ENCODE results near the gene SPON1.
A peak's percentile ranks its signal among the peaks of the same experiment; 100 is the strongest.
"Not testable (repeated sequence)": the region's sequence is repeated elsewhere in the genome, so short reads cannot be mapped to it uniquely, and the experiment has no call there.

Gene SPON1

DNA sequence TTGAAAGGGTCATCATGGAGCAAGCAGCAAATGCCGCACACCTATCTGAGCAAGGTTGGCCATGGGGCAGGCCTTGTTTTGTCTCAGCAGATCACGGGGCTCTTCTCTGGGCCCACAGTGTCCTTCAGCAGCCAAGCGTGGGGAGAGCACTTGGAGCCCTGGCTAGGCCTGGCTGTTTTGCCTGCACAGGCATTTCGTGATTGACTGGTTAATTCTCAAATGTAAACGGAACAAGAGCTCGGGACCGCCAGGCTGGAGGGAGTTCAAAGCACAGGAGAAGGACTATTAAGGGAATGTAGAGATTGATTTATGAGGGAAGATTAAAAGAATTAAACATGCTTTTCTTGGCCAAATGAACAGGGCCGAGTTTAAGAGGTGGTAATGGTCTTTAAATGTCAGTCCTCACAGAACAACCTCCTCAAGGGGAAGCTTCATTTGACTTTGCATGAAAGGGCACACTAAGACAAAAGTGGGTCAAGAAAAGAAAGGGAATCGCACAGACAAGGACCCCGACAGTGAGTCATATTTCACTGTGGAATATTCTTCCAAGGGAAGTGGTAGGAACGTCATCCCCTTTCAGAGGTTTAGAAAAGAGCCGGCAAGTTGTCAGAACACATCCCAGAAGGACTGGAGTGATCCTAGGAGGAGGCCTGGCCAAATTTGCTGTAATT is 20.7 kb downstream of the SPON1 start:
- DNase-seq (ENCODE audit: low read depth): peak; percentile 65

DNA sequence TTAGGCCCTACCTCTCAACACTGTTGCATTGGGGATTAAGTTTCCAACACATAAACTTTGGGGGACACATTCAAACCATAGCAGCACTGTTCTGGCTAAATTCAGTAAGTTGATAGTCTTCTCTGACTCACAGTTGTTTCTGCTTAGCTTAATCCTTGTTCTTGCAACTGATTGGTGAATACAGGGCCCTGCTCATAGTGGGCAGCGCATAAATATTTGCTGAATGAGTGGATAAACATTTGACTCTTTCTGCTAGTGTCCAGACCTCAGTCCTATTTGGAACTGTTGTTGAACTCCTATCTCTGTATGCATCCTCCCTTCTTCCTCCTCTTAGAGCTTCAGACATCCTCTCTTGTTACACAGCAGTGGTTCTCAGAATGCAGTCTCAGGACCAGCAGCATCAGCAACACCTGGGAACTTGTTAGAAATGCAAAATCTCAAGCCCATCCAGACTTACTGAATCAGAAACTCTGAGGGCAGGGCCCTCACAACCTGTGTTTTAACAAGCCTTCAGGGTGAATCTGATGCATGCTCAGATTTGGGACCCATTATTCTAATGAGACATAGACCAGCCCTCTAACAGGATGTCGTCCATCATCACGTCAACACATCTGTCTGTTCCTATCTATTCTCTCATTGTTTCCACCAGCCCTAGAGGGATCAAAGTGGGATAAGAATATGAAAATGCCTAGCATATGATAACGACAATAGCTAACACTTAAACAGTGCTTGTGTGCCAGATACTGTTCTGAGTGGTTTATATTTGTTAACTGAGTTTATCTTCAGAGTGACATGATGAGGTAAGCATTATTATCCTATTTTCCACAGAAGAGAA is 22.3 kb downstream of the SPON1 start:
- peak; percentile 84 for DNase-seq (ENCODE audit: low read depth)

DNA sequence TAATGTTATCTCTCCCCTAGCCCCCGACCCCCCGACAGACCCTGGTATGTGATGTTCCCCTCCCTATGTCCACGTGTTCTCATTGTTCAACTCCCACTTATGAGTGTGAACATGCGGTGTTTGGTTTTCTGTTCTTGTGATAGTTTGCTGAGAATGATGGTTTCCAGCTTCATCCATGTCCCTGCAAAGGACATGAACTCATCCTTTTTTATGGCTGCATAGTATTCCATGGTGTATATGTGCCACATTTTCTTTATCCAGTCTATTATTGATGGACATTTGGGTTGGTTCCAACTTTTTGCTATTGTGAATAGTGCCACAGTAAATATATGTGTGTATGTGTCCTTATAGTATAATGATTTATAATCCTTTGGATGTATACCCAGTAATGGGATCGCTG is 24.2 kb downstream of the SPON1 start:
- DNase-seq (ENCODE audit: low read depth): not testable (repeated sequence)

DNA sequence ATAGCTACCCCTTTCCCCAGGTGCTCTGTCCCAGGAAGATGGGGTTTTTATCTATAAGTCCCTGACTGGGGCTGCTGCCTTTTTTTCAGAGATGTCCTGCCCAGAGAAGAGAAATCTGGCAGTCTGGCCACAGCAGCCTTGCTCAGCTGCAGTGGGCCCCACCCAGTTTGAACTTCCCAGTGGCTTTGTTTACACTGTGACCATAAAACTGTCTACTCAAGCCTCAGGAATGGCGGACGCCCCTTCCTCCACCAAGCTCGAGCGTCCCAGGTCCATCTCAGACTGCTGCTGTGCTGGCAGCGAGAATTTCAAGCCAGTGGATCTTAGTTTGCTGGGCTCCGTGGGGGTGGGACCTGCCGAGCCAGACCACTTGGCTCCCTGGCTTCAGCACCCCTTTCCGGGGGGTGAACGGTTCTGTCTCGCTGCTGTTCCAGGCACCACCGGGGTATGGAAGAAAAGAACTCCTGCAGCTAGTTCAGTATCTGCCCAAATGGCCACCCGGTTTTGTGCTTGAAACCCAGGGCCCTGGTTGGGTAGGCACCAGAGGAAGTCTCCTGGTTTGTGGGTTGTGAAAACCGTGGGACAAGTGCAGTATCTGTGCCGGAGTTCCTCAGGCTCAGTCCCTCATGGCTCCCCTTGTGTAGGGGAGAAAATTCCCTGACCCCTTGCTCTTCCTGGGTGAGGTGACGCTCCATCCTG is 29.8 kb downstream of the SPON1 start:
- DNase-seq (ENCODE audit: low read depth): peak; percentile 25

DNA sequence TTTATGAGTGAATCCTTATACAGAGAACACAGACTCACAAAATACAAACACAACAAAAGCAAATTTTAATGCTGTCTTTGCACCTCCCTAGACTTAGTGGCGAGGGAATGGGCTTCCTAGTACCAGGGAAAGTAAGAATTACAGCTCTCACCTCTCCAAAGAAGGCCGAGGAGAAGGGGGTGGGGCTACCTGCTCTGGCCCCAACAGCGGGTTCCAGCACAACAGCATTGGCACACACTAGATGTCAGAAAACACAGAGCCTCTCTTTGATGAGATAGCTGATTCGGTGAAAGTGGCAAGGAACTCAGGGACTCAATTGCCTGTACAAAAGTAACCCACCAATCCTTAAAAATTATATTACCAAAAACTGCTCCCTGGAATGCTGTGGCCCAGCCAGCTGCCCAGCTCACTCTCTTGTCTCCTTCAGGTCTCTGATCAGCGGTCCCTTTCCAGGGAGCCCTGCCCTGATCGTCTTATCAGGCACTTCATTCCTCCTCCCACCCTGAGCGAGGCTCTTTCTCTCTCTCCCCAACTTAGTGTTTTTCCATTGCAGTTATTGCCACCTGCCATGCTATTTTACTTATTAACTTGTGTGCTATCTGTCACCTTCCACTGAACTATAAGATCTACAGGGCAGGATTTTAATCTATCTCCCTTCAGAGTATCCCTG is 30.7 kb downstream of the SPON1 start:
- no peak for DNase-seq (ENCODE audit: low read depth)

DNA sequence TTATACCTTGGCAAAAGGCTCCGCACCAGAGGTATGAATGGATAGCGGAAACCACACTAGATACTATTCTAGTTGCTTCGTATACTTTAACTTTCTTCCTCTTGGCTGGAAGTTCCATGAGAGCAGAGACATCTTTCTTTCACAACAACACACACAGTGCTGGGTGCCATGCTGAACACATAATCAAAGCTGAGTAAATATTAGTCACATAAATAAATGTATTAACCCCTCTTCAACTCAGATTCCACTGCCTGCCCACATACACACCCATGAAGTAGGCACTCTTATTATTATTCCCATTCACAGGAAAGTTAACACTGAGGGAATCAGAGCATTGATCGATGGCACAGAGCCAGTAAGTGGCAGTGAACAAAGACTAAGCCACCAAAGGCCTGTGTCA is 35.4 kb downstream of the SPON1 start:
- DNase-seq (ENCODE audit: low read depth): no peak

DNA sequence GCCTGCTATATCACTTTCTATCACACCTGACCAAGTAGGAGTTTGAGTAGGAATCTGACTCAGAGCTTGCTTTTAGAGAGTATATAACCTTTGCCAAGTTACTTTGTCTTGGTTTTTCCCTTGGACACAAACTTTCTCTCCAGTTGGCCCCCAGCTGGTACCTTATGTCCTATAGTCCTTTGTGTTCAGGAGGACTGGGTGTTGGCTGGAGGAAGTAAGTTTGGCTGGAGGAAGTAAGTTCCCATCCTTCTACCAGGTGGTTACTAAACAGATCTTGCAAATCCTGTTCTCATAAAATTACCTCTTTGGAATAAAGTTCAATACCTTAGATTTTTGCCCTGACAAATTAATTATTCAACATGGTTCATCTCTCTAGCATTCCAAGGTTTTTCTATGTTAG is 37.2 kb downstream of the SPON1 start:
- no peak for DNase-seq (ENCODE audit: low read depth)

DNA sequence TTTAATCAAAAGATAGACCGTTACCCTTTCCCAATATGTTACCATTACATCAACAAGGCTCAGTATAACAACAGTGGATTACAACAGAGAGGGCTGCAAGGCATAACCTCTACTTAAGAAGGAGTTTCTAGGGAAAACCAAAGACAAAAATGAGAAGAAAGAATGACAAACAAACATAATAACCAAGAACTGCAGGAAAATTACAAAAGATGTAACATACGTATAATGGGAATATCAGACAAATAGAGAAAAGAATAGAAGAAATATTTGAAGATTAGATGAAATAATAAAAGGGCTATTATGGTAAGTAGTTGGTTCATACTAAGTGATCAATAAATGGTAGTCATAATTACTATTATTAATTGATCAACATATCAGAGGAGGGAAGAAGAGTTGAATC is 39.1 kb downstream of the SPON1 start:
- DNase-seq (ENCODE audit: low read depth): no peak

DNA sequence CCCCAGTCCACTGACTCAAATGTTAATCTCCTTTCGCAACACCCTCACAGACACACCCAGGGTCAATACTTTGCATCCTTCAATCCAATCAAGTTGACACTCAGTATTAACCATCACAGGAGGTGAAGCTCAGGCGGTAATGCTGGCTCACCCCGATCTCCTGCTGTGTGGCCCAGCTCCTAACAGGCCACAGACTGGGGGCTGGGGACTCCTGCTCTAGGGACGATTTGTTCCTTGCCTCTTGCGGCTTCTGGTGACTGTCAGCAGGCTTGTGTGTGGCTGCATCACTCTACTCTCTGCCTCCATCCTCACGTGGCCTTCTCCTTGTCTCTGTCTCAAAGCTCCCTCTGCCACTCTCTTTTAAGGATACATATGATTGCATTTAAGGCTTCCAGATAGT is 45.0 kb downstream of the SPON1 start:
- no peak for DNase-seq (ENCODE audit: low read depth)

DNA sequence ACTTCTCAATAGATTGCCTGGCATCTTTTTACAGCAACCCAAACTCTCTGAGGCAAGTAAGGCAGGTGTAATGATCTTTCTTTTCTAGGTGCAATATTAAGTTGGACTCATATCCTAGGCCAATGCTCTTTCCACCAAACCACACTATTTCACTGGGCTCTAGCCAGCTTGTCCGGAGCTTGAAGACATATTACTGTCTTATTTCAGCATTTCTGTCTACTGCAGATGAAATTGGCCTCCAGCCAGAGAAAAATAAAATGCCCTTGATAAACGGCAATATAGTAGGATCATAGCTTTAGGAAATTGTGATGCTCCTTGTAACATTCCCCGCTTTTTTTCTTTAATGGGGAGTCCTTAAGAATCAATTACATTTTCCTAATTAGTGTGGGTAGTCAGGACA is 48.1 kb downstream of the SPON1 start:
- DNase-seq (ENCODE audit: low read depth): no peak

DNA sequence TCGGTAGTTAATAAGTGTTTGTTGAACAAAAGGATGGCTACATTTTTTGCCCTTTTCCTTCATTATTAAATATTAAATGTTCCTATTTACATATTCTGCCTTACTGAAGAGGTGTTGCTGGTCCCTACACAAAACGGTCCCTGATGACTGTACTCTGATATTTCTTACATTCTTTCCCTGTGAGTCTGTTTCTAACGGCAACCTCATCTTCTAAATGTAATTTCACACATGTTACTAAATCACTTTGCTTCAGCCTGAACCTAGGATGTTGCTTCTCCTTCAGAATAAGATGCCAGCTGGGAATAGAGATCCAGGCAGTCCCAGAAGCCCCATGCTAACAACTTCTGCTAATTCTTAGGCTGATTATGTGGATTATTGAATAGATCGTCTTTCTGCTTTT is 50.3 kb downstream of the SPON1 start:
- DNase-seq (ENCODE audit: low read depth): peak; percentile 47

DNA sequence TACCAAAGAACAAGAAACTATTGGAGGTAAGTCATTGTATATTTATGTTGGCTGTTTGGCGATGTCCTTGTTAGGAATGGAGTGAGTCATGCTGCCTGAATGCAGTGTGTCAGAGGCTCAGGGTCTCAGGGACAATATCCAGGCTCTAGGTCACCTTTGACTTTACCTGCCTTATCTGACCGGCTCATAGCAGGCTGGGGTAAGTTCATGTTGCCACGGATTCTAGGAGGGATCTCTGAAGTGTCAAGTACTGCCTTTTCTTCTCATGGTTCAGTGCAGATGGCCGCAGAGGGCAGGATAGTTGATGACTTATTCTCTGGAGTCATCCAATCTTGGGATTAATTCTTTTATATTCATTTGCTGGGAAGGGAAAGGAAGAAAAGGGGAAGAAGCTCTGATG is 53.2 kb downstream of the SPON1 start:
- DNase-seq (ENCODE audit: low read depth): peak; percentile 51

DNA sequence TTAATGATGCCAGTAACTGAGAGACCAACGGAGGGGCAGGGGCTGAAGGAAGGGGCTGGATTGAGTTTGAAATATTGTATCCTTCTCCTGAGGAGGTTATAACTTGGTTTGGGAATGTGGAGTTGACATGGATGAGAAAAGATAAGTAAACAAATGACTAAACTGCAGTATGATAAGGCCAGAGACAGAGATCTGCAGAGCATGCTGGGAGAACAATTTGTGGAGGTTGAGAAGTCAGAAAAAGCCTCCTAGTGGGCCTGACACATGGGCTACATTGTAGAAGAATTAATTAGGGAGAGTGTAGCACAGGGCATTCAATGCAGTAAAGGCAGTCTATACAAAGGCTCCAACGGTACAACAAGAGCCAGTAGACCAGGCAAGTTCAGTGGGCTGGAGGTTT is 55.9 kb downstream of the SPON1 start:
- no peak for DNase-seq (ENCODE audit: low read depth)

DNA sequence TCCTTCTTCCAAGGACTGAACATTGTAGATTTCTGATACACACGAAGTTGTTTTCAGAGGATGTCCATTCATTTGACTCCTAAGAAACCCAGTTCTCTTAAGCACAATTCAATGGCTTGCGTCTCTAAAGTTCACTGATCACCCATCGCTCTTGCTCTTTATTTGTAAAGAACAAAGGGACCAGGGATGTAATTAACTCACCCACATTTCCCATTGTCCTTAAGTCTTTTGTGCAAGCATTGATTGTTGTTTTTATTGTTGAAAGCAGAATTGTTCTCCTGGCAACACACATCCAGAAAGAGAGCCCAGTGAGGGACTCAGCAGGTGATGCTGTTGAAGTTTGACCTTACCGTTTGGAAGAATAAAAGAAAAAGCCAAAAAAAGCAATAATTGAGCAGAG is 59.2 kb downstream of the SPON1 start:
- no peak for DNase-seq (ENCODE audit: low read depth)

DNA sequence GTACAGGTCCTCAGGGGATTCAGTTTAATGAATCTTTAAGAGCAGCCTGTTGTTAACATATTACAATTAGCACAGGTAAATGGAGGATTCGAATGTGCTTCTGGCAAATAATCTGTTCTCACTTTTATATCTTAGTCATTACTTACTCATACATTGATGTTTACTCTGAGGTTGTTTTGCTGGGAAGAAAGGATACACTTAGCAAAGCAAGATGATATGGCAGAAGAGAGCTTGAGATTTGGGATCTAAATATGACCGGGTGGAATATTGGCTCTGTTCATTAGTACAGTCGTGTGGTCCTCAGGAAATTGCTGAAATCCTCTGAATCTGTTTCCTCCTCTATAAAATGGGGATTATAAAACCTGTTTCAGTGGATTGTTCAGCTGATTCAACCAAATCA is 59.7 kb downstream of the SPON1 start:
- no peak for DNase-seq (ENCODE audit: low read depth)

DNA sequence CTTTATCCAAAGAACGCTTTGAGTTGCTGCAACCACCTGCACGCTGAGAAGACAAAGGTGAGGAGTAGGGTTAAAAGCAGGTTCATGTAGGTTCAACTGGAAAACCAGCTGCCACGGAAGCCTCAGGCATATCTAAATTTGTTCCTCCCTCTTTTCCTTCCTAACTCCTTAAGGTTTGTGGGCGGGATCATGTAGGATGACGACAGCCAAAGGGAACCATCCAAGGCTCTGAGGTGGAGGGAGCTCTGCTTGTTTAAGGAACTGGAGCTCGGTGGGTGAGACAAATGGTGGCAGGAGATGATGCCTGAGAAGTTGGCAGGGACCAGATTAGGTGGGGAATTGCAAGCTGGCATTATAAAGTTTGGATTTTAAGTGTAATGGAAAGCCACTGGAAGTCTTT is 60.3 kb downstream of the SPON1 start:
- DNase-seq (ENCODE audit: low read depth): no peak

DNA sequence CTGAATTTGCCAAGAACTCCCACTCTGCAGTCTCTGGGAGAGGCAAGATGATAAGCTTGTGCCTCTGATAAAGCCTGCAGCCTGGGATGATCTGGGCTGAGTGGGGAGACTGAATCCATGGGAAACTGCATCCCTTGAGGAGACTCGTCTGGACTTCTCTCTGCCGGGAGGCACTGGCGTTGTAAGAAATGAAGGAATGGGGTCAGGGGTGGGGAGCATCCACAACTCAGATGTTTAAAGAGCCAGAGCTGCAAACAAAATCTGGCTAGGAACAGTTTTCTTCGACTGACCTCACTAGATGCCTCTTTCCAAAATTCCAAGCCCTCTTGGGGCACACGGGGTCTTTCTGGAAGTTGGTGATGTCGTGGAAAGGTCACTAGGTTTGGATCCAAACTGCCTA is 64.4 kb downstream of the SPON1 start:
- DNase-seq (ENCODE audit: low read depth): no peak

DNA sequence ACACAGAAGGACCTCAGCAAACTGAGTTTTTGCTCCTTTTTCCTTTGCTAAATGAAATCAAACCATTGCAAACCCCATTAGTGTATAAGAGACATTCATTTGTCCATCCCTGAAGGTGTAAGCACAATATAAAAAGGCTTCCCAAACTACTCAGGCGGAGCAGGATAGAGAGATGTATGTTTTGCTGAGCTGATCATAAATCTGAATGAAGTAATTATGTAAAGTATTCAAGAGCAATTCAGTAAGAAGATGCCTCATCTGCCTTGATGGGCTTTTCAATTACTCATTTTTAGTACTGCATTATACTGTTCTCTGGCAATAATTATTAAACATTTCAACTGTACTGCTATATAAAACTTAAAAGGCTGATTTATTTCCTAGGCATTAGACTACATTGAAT is 65.0 kb downstream of the SPON1 start:
- no peak for DNase-seq (ENCODE audit: low read depth)

DNA sequence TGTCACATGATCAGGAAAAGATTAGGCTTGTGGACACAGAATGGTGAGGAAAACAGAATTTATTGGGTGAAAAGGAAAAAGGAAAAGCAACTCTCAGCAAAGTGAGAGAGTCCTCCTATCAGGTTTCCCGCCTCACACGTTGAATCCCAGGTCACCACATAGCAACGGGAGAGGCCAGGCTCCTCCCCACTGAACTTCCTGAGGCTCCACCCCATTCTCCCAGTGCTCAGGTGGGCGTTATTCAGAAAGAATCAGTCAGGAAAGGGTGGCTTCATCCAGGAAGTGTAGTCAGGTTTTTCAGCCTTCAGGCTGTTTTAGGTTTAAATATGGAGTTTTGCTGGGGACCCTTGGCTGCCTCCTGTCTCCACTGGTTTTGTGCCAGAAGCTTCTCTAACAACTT is 66.9 kb downstream of the SPON1 start:
- no peak for DNase-seq (ENCODE audit: low read depth)

DNA sequence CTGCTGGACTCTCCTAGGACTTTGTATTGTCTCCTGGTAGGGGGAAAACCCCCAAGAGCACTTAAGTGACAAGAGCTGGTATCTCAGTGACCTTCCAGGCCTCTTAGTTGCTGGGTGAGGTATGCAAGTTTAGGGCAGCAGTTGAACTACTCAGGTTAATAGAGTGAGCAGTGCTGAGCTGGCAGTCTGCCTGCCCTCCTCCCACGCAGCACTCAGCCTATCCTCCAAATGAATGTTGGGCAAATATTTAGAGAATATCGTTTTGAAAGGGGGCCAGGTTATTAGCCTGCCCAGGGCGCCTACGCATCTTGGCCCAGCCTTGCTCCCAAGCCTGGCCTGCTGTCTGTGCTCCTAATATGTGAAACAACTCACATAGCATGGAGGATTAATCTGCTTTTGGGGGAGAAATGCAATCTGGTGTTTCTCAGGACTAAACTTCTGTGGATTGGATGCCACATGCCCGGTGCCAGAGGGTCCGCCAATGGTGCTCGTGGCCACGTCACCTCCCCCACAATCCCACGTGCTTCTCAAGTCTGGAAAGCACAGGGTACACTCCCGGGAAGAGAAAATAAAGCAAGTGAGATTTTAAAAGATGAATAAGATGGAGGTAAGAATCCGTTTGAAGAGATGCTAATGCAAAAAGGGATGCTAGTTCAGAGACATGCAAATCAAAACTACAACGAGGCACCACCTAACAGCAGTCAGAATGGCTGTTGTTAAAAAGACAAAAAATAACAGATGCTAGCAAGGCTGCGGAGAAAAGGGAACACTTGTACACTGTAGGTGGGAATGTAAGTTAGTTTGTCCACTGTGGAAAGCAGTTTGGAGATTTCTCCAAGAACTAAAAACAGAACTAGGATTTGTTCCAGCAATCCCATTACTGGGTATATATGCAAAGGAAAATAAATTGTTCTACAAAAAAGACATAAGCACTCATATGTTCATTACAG is 67.7 kb downstream of the SPON1 start:
- peak; percentile 53 for DNase-seq (ENCODE audit: low read depth)

DNA sequence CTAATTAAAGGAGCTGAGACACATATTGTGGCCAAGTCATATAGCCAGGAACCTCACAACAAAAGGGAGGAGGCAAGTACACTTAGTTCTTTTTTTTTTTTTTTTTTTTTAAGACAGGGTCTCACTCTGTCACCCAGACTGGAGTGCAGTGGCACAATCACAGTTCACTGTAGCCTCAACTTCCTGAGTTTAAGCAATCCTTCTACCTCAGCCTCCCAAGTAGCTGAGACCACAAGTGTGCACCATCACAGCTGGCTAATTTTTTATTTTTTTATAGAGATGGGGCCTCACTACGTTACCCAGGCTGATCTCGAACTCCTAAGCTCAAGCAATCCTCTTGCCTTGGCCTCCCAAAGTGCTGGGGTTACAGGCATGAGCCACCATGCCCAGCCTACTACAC is 73.0 kb downstream of the SPON1 start:
- not testable (repeated sequence) for DNase-seq (ENCODE audit: low read depth)

All from fibroblast of gingiva (primary cell).